ENCODE measurements around the gene ENO3.
"Not testable (repeated sequence)": the region's sequence is repeated elsewhere in the genome, so short reads cannot be mapped to it uniquely, and the experiment has no call there.

ENO3 gene

DNA sequence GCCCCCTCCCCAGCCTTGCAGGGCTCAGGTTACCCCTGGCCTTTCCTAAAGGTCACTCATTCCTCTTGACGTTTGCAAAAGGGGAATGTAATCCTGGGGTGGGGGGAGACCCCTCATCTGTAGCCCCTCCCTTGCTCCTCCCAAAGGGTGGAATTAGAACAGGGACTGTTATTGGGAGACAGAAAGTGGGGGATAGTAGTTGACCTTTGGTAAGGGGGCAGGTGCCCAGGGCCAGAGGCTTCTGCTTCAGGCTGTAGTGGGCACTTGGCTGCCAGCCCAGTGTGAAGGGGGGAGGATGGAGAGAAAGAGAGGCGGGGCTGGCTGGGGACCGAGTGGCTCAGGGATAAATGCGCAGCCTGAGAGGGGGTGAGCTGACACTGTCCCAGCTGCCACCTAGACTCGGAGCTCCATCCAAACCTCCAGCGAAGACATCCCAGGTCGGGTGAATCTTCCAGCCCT lies at the start of gene ENO3:
Gene ENO3 (plus strand): TSS at position 374 of the 459 bp plus-strand sequence. CDS start 711 bp downstream, outside the sequence.
- DNase-seq, result no peak

DNA sequence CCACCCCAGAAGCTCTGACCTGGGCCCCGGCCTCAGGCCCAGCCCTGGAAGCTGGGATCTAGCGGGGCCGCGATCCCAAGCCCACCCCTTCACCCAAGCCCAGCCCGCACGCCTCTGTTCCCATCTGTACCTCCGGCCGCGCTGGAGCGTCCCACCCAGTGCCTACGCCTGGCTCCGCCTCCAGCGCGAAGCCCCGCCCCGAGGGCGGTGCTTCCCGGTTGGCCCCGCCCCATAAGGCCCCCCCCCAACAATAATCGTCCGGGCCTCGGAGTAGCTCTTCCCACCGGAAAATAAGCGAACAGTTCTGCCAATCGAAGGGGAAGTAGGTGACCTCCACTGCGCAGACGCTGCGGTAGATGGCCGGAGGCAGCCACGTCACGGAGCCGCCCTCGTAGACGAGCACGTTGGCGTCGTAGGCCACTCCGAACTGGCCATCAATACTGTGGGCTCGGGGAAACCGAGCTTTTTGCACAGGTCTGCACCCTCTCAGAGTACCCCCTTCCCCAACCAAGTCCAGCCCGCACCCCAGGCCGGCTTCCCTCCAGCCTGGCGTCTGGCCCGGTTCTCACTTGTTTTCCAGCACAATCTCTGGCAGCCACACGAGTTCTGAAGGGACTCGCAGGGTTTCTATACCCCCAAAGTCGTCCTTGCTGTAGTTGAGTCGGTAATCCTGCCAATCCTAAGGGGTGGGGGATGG lies 49.1 kb upstream of the ENO3 start:
- DNase-seq, result no peak

DNA sequence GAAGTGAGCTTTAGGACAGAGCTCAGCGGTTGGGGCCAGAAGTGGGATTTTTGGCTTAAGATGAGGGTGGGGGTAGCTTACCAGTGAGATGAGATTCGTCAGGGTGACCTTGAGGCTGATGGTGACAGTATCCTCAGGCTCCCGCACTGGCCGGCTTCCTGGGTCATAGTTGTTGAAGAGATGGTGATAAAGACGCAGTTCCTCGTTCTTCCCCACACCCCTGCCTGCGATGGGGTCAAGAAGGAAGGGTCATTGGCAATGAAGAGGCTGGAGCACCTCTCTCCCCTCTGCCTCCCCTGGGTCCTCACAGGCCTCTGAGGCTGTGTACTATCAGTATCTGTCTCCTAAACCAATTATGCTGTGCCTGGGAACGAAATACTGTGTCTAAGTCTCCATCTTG lies 48.4 kb upstream of the ENO3 start:
- no peak for DNase-seq

DNA sequence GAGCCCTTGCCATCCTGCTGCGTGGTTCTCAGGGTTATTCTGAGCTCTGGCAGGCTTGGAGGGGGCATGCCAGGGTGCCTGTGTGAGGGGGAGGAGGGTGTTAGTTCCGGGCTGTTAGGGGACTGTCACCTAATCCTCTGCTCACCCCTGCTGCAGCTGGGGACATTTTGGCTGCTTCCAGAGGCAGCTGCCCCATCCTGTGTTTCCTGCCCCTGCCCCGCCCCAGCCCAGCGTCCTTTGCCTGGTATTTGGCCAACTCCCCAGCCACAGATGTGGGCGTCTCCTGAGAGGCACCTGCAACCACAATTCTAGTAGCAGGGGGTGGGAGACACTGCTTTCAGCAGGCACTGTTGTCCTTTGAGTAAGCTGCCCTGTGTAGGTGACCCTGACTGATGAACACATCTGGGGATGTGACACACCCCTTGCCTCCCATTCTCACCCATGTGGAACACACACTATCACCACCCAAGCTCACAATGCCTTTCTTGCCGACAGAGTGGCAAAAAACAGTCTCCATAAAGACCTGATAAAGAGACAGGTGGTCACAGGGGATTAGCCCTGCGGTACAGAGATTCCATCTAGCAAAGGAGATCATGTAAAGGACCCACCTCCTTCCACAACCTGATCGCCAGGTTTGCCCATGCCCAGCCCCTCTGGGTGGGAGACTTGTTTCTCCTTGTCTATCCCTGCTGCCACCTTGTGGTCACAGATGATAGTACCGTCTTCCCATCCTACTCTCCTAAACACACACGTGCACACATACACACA lies 47.7 kb upstream of the ENO3 start, which contains the start of gene CHRNE:
Gene CHRNE (minus strand): TSS at position 48 of the 768 bp plus-strand sequence. CDS start 35 bp downstream, at position 13.
- peak; percentile 55 for DNase-seq

DNA sequence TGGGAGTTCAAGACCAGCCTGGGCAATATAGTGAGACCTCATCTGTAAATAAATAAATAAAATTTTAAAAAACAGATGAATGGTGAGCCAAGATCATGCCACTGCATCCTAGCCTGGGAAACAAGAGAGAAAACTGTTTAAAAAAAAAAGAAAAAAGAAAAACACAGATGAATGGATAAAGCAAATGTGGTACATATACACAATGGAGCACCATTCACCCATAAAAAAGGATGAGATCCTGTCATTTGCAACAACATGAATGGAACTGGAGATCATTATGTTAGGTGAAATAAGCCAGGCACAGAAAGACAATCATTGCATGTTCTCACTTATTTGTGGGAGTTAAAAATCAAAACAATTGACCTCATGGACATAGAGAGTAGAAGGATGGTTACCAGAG lies 44.3 kb upstream of the ENO3 start:
- DNase-seq, result not testable (repeated sequence)

DNA sequence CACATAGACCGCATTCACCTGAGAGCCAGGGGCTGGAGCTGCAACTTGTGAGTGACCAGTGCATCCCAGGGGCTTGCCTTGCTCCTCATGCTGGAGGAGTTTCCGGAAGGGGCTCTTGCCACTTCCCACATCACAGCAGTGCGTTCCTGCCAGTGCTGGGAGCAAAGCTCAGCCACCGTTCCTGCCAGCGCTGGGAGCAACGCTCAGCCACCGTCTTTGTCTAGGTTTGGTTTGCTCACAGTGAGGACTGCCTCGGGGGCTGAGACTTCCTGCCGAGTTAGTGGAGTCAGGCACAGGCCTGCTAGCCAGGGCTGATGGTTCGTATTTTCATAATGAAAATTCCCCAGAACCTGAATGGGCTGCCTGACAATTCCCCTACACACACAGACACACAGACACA lies 42.6 kb upstream of the ENO3 start:
- DNase-seq, result no peak

DNA sequence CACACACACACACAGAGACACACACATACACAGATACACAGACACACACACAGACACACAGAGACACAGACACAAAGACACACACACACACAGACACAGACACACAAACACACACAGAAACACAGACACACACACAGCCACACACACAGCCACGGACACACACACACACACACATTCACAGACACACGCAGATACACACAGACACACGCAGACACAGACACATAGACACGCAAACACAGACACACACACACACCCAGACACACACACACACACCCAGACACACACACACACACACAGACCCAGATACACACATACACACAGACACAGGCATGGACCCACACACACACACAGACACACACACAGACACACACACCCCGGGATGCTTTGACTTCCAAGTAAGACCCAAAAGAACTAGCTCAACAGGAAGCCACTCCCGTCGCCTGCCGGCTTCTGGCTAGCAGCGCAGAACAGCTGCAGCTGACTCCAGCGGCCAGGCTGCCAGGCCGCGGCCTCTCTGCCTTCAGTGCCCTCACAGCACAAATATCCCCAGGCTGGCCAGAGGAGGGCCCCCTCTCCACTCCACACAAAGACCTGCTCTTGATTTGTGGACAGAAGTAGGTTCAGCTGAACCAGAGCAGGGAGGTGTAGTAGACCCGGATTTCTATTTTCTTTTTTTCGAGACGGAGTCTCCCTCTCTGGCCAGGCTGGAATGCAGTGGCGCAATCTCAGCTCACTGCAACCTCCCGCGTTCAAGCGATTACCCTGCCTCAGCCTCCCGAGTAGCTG lies 42.0 kb upstream of the ENO3 start:
- peak; percentile 62 for DNase-seq

DNA sequence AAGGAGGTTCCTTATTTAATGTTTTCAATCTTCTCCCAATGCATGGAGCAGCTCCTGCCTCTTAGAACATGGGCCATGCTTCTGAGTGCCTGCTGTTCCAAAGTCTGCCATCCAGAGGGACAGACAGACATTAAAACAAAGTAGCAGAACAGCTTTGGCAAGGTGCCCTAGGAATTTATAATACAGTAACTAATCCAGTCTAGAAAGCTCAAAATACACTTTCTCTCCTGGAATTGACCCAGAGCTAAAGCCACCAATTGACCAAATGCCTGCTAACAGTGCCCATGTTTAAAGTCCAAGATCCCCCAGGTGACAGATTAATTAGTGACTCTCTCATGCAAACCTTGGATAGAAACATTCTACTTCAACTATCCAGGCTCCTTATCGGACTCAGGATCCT lies 36.9 kb upstream of the ENO3 start:
- DNase-seq, result no peak

DNA sequence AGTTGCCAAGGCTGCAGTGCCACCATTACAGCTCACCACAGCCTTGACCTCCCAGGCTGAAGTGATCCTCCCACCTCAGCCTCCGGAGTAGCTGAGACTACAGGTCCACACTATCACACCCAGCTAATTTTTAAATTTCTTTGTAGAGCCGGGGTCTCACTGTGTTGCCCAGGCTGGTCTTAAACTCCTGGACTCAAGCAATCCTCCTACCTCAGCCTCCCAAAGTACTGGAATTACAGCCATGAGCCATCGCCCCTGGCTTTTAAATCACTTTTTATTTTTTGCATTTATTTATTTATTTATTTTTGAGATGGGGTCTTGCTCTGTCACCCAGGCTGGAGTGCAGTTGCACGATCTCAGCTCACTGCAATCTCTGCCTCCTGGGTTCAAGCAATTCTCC lies 36.4 kb upstream of the ENO3 start:
- DNase-seq, result not testable (repeated sequence)

DNA sequence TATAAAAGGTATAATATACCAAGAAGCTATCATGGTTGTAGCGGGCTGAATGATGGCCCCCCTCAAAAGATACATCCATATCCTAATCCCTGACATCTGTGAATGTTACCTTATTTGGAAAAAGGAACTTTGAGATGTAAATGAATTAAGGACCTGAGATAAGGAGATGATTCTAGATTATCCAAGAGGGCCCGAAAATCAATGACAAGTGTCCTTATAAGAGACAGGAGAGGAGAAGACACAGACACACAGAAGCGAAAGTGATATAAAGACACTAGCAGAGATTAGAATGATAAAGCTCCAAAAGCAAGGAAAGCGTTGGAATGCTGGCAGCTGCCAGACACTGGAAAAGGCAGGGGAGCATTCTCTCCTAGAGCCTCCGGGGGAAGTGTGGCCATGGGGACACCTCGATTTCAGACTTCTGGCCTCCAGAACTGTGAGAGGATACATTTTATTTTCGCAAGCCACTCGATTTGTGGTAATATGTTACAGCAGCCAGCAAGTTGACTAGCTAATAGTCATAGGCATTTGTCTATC lies 31.3 kb upstream of the ENO3 start:
- DNase-seq, result no peak

DNA sequence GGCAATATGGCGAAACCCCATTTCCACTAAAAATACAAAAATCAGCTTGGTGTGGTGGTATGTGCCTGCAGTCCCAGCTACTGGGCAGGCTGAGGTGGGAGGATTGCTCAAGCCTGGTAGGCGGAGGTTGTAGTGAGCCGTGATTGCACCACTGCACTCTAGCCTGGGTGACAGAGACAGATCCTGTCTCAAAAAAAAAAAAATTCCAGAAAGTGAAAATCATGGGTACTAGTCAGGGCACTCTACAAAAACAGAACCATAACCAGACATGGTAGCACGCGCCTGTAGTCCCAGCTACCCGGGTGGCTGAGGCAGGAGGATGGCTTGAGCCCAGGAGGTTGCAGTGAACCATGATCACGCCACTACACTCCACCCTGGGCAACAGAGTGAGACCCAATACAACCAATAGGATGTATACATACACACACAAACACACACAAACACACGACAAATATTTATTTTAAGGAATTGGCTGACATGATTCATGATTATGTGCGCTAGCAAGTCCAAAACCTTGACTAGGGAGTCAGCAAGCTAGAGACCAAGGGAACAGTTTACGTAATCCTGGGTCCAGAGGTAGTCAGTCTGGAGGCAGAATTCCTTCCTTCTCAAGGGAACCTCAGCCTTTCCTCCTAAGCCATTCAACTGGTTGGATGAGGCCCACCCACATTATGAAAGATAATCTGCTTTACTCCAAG lies 30.4 kb upstream of the ENO3 start:
- DNase-seq, result no peak

DNA sequence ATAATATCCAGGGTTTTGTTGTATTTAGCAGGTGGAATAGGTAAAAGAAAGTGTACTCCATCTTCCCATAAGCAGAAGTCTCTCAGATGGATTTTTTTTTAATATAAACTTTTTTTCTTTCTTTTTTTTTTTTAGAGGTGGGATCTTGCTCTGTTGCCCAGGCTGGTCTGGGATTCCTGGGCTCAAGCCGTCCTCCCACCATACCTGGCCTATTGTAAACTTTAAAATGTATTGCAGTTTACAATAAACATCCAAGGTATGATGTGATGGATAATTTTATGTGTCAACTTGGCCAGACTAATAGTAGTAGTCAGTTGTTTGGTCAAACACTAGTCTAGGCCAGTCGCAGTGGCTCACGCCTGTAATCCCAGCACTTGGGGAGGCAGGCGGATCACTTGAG lies 29.6 kb upstream of the ENO3 start:
- DNase-seq, result no peak

DNA sequence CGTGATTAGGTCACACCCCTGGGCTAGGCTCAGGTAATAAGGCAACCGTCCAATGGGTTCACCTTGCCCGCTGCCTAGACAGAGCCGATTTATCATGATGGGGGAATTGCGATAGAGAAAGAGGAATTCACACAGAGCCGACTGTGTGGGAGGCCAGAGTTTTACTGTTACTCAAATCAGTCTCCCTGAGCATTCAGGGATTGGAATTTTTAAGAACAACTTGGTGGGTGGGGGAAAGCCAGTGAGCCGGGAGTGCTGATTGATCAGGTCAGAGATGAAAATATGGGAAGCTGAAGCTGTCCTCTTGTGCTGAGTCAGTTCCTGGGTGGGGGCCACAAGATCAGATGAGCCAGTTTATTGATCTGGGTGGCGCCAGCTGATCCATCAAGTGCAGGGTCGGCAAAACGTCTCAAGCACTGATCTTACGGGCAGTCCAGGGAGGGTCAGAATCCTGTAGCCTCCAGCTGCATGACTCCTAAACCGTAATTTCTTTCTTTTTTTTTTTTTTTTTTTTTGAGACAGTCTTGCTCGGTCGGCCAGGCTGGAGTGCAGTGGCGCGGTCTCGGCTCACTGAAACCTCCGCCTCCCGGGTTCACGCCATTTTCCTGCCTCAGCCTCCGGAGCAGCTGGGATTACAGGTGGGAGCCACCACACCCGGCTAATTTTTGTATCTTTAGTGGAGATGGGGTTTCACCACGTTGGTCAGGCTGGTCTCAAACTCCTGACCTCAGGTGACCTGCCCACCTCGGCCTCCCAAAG lies 24.2 kb upstream of the ENO3 start:
- not testable (repeated sequence) for DNase-seq

DNA sequence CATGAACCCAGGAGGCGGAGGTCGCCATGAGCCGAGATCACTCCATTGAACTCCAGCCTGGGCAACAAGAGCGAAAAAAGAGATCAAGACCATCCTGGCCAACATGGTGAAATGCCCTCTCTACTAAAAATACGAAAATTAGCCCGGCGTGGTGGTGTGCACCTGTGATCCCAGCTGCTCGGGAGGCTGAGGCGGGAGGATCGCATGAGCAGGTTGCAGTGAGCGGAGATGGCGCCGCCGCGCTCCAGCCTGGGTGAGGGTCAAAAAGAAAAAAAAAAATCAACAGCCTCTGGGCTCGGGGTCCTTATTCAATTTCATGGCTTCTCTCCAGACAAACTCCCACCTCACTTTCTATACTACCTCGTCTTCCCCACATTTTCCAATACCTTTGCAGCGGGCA lies 22.0 kb upstream of the ENO3 start:
- DNase-seq, result no peak

DNA sequence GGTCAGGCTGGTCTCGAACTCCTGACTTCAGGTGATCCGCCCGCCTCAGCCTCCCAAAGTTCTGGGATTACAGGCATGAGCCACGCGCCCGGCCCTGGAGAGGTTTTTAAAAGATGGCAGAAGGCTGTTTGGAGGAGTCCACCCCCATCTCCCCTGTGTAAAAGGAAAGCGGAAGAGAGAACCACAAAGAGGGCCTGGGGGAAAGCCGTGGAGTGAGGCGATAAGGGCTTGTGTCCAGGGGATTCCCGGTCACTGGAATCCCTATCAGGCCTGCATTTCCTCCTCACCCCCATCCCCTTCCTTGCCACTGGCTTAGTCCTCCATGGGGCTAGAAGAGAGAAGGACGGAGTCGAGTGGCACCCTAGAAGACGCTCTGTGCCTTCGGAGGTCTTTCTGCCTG lies 19.0 kb upstream of the ENO3 start, which contains the start of gene GP1BA:
Gene GP1BA (plus strand): TSS at position 315 of the 400 bp plus-strand sequence. CDS start 328 bp downstream, outside the sequence.
- no peak for DNase-seq

DNA sequence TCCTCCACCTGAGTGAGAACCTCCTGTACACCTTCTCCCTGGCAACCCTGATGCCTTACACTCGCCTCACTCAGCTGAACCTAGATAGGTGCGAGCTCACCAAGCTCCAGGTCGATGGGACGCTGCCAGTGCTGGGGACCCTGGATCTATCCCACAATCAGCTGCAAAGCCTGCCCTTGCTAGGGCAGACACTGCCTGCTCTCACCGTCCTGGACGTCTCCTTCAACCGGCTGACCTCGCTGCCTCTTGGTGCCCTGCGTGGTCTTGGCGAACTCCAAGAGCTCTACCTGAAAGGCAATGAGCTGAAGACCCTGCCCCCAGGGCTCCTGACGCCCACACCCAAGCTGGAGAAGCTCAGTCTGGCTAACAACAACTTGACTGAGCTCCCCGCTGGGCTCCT lies 18.2 kb upstream of the ENO3 start:
- DNase-seq, result no peak

DNA sequence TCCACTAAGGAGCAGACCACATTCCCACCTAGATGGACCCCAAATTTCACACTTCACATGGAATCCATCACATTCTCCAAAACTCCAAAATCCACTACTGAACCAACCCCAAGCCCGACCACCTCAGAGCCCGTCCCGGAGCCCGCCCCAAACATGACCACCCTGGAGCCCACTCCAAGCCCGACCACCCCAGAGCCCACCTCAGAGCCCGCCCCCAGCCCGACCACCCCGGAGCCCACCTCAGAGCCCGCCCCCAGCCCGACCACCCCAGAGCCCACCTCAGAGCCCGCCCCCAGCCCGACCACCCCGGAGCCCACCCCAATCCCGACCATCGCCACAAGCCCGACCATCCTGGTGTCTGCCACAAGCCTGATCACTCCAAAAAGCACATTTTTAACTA lies 17.3 kb upstream of the ENO3 start:
- no peak for DNase-seq

DNA sequence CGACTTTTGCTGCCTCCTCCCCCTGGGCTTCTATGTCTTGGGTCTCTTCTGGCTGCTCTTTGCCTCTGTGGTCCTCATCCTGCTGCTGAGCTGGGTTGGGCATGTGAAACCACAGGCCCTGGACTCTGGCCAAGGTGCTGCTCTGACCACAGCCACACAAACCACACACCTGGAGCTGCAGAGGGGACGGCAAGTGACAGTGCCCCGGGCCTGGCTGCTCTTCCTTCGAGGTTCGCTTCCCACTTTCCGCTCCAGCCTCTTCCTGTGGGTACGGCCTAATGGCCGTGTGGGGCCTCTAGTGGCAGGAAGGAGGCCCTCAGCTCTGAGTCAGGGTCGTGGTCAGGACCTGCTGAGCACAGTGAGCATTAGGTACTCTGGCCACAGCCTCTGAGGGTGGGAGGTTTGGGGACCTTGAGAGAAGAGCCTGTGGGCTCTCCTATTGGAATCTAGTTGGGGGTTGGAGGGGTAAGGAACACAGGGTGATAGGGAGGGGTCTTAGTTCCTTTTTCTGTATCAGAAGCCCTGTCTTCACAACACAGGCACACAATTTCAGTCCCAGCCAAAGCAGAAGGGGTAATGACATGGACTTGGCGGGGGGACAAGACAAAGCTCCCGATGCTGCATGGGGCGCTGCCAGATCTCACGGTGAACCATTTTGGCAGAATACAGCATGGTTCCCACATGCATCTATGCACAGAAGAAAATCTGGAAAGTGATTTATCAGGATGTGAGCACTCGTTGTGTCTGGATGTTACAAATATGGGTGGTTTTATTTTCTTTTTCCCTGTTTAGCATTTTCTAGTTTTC lies 16.5 kb upstream of the ENO3 start:
- no peak for DNase-seq

DNA sequence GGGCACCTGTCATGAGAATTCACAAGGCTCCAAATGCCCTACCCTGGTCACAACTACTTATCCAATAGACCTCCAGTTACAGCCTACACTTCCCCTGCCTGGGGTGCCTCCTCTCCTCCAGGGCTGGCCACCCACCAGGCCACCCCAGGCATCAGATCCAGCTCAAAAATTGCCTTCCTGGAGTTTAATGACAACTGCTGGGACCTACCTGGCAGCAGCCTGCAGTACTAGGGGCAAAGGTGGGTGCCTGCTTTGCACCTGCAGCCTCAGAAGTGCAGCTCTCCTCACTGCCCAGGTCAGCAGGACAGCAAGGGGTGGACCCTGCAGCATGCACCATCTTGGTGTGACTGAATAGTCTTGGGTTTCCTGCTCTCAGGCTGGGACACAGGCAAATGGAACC lies 15.3 kb upstream of the ENO3 start:
- no peak for DNase-seq

DNA sequence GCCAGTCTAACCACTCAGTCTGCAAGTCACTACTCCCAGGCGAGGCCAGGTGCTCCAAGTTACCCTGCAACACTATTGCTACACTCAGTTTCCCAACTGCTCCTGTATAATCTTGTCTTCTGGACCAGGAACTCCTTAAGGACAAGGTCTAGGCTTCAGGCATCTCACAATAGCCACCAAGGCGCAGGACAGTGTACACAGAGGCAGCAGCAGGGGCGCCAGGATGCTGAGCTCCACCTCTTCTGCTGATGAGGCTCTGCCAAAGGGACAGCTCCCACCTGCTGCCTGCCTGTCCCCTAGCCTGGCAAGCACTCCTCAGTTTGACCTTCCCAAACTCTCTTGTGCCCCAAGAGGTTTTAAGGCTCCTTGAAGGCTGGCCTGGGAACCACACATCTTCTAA lies 14.5 kb upstream of the ENO3 start:
- no peak for DNase-seq

DNA sequence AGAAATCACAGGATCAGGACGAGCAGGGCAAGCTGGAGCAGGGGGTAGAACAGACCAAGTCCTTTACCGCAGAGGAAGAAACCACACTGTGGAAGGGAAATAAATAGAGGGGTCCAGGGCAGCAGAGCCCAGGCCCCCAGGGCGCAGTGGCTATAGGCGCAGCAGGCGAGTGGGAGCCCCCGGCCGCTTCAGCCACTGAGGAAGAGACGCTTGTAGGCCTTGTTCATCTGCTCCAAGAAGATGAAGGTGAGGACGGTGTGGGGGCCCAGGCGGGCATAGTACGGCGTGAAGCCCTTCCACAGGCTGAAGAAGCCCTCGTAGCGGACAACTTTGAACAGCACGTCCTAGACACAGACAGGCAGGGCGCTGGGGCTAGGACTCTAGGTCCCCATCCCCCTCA lies 13.4 kb upstream of the ENO3 start:
- no peak for DNase-seq

Data from activated CD4-positive, alpha-beta T cell treated with anti-CD3 and anti-CD28 coated beads for 1 hour (primary cell).